ENCODE measurements around the gene HECW1.

- TF ChIP-seq, protein P1, sequence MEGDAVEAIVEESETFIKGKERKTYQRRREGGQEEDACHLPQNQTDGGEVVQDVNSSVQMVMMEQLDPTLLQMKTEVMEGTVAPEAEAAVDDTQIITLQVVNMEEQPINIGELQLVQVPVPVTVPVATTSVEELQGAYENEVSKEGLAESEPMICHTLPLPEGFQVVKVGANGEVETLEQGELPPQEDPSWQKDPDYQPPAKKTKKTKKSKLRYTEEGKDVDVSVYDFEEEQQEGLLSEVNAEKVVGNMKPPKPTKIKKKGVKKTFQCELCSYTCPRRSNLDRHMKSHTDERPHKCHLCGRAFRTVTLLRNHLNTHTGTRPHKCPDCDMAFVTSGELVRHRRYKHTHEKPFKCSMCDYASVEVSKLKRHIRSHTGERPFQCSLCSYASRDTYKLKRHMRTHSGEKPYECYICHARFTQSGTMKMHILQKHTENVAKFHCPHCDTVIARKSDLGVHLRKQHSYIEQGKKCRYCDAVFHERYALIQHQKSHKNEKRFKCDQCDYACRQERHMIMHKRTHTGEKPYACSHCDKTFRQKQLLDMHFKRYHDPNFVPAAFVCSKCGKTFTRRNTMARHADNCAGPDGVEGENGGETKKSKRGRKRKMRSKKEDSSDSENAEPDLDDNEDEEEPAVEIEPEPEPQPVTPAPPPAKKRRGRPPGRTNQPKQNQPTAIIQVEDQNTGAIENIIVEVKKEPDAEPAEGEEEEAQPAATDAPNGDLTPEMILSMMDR (IDR thresholded peaks at IDR 0.05): no peak
- TF ChIP-seq POLR2AphosphoS5 (IDR thresholded peaks at IDR 0.05) (no peak), EP300 (IDR thresholded peaks at IDR 0.05) (no peak)
Observed at GRCh38 chr7:43560742-43561330, 448.4 kb downstream of the HECW1 start.

Measured in upper lobe of left lung (tissue), 4 donors.